ENCODE results near the gene RANBP1.
"Not testable (repeated sequence)": the region's sequence is repeated elsewhere in the genome, so short reads cannot be mapped to it uniquely, and the experiment has no call there.

Gene RANBP1

GRCh38 chr22:20115691-20116375, at the start of gene RANBP1:
TSS of gene RANBP1 (plus strand) at chr22:20116104. CDS start at chr22:20116185, 81 bp downstream.
- DNase-seq (ENCODE audit: low read depth in 2 of 2) = no peak

GRCh38 chr22:20066617-20067383, 49.1 kb upstream of the RANBP1 start:
- DNase-seq (ENCODE audit: low read depth in 2 of 2) = no peak

GRCh38 chr22:20067384-20067682, 48.6 kb upstream of the RANBP1 start:
- DNase-seq (ENCODE audit: low read depth in 2 of 2) = not testable (repeated sequence)

GRCh38 chr22:20068640-20069039, 47.3 kb upstream of the RANBP1 start:
- DNase-seq (ENCODE audit: low read depth in 2 of 2) = no peak

GRCh38 chr22:20069331-20070042, 46.4 kb upstream of the RANBP1 start:
- no peak for DNase-seq (ENCODE audit: low read depth in 2 of 2)

GRCh38 chr22:20071524-20071972, 44.4 kb upstream of the RANBP1 start:
- no peak for DNase-seq (ENCODE audit: low read depth in 2 of 2)

GRCh38 chr22:20076627-20077172, 39.2 kb upstream of the RANBP1 start:
- DNase-seq (ENCODE audit: low read depth in 2 of 2) = no peak

GRCh38 chr22:20079745-20080444, 36.0 kb upstream of the RANBP1 start, which contains the start of gene DGCR8:
TSS of gene DGCR8 (plus strand) at chr22:20080241. CDS start at chr22:20085964, 5,723 bp downstream.
- peak; percentile 27 to 31 for DNase-seq (ENCODE audit: low read depth in 2 of 2)

GRCh38 chr22:20080445-20080775, 35.5 kb upstream of the RANBP1 start:
- DNase-seq (ENCODE audit: low read depth in 2 of 2) = peak; percentile 26 to 40

GRCh38 chr22:20080776-20081654, 34.9 kb upstream of the RANBP1 start:
- DNase-seq (ENCODE audit: low read depth in 2 of 2) = no peak

- no peak for DNase-seq (ENCODE audit: low read depth in 2 of 2)
Measured at GRCh38 chr22:20083157-20083890, 32.6 kb upstream of the RANBP1 start.

- DNase-seq (ENCODE audit: low read depth in 2 of 2) = no peak
Measured at GRCh38 chr22:20083891-20084546, 31.9 kb upstream of the RANBP1 start.

- DNase-seq (ENCODE audit: low read depth in 2 of 2) = no peak
Measured at GRCh38 chr22:20084547-20085413, 31.1 kb upstream of the RANBP1 start.

GRCh38 chr22:20085651-20086050, 30.3 kb upstream of the RANBP1 start:
- no peak for DNase-seq (ENCODE audit: low read depth in 2 of 2)

GRCh38 chr22:20086101-20086599, 29.8 kb upstream of the RANBP1 start:
- DNase-seq (ENCODE audit: low read depth in 2 of 2) = no peak

- DNase-seq (ENCODE audit: low read depth in 2 of 2) = no peak
Measured at GRCh38 chr22:20086763-20087162, 29.1 kb upstream of the RANBP1 start.

- no peak for DNase-seq (ENCODE audit: low read depth in 2 of 2)
Measured at GRCh38 chr22:20087319-20088262, 28.3 kb upstream of the RANBP1 start.

Data from stimulated activated CD8-positive, alpha-beta memory T cell treated with anti-CD3 and anti-CD28 coated beads, Interleukin-7, amount 100 ng/mL, for 1 hour (primary cell).